M059J (cell line): Measurements from ENCODE around the gene IL23A. TPM values are rescaled to one million over a fixed set of nuclear protein-coding genes. Genes with fewer than 3 reads are reported as not detected.
A peak's percentile ranks its signal among the peaks of the same experiment; 100 is the strongest.
"Not testable (repeated sequence)": the region's sequence is repeated elsewhere in the genome, so short reads cannot be mapped to it uniquely, and the experiment has no call there.

Experiments
- DNase-seq: peaks from one replicate; pipeline ENCODE4 v3.0.0-alpha.2; 2012; ENCODE audit warnings: low read depth
- total RNA-seq: library from RNA; depleted of rRNA; stranded (reverse); fragments of >200 nt; shearing (Covaris generic); gene quantifications from 2 replicates; pipeline ENCODE4 v1.2.3, GENCODE V29; 2014

IL23A gene
- total RNA-seq, 1 experiment from 2014 or later, result not detected

GRCh38 chr12:56326126-56326525 lies 12.6 kb upstream of the IL23A start:
- no peak for DNase-seq

- DNase-seq, result no peak
Observed at GRCh38 chr12:56326533-56326932, 12.2 kb upstream of the IL23A start.

GRCh38 chr12:56330936-56331490 lies 7.7 kb upstream of the IL23A start:
- DNase-seq, result no peak

- DNase-seq, result no peak
Observed at GRCh38 chr12:56332512-56333196, 6.0 kb upstream of the IL23A start.

GRCh38 chr12:56333197-56333678 lies 5.4 kb upstream of the IL23A start:
- DNase-seq, result no peak

- DNase-seq, result peak; percentile 98
Observed at GRCh38 chr12:56333679-56334489, 4.8 kb upstream of the IL23A start, which contains the start of gene PAN2. Gene PAN2, minus strand, starts transcription at chr12:56334000. Its CDS starts 906 bp downstream, at chr12:56333094.

- DNase-seq, result no peak
Observed at GRCh38 chr12:56334490-56334793, 4.2 kb upstream of the IL23A start.

GRCh38 chr12:56335527-56335926 lies 3.2 kb upstream of the IL23A start:
- not testable (repeated sequence) for DNase-seq

- no peak for DNase-seq
Observed at GRCh38 chr12:56336361-56337167, 2.1 kb upstream of the IL23A start.

- no peak for DNase-seq
Observed at GRCh38 chr12:56337753-56338251, 882 bp upstream of the IL23A start.

- no peak for DNase-seq
Observed at GRCh38 chr12:56339158-56339422, 406 bp downstream of the IL23A start.

GRCh38 chr12:56341616-56342015 lies 2.9 kb downstream of the IL23A start:
- DNase-seq, result no peak

- DNase-seq, result not testable (repeated sequence)
Observed at GRCh38 chr12:56342290-56342689, 3.6 kb downstream of the IL23A start.

GRCh38 chr12:56346675-56347074 lies 8.0 kb downstream of the IL23A start:
- DNase-seq, result no peak

GRCh38 chr12:56347255-56347654 lies 8.6 kb downstream of the IL23A start:
- not testable (repeated sequence) for DNase-seq

GRCh38 chr12:56348776-56349175 lies 10.1 kb downstream of the IL23A start:
- DNase-seq, result no peak

- no peak for DNase-seq
Observed at GRCh38 chr12:56350662-56351061, 12.0 kb downstream of the IL23A start.

- DNase-seq, result no peak
Observed at GRCh38 chr12:56351325-56351724, 12.6 kb downstream of the IL23A start.

- DNase-seq, result peak; percentile 82
Observed at GRCh38 chr12:56358836-56359532, 20.3 kb downstream of the IL23A start.

- DNase-seq, result peak; percentile 100
Observed at GRCh38 chr12:56359851-56360767, 21.4 kb downstream of the IL23A start, which contains the start of gene STAT2. Gene STAT2, minus strand, starts transcription at chr12:56360107. Its CDS starts 3,536 bp downstream, at chr12:56356571.
